ENCODE results near the gene N4BP2. TPM values are rescaled to one million over a fixed set of nuclear protein-coding genes. Genes with fewer than 3 reads are reported as not detected.

Gene N4BP2
- total RNA-seq, 1 donor from 2014 or later: 5.8 TPM

- DNase-seq (ENCODE audit: low read depth): no peak
- TF ChIP-seq, protein P1, sequence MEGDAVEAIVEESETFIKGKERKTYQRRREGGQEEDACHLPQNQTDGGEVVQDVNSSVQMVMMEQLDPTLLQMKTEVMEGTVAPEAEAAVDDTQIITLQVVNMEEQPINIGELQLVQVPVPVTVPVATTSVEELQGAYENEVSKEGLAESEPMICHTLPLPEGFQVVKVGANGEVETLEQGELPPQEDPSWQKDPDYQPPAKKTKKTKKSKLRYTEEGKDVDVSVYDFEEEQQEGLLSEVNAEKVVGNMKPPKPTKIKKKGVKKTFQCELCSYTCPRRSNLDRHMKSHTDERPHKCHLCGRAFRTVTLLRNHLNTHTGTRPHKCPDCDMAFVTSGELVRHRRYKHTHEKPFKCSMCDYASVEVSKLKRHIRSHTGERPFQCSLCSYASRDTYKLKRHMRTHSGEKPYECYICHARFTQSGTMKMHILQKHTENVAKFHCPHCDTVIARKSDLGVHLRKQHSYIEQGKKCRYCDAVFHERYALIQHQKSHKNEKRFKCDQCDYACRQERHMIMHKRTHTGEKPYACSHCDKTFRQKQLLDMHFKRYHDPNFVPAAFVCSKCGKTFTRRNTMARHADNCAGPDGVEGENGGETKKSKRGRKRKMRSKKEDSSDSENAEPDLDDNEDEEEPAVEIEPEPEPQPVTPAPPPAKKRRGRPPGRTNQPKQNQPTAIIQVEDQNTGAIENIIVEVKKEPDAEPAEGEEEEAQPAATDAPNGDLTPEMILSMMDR (conservative IDR thresholded peaks at IDR 0.05; ENCODE audit: low read depth, low read length): no peak
- no peak overlapping the region for H3K4me3 ChIP-seq (ENCODE audit: low read depth, low read length)
Measured at GRCh38 chr4:40040908-40041307, 15.7 kb upstream of the N4BP2 start.

GRCh38 chr4:40043786-40044185 lies 12.9 kb upstream of the N4BP2 start:
- no peak overlapping the region for H3K4me3 ChIP-seq (ENCODE audit: low read depth, low read length)
- TF ChIP-seq, protein P1 (conservative IDR thresholded peaks at IDR 0.05; ENCODE audit: low read depth, low read length): no peak
- DNase-seq (ENCODE audit: low read depth): no peak

GRCh38 chr4:40046311-40046980 lies 10.2 kb upstream of the N4BP2 start:
- TF ChIP-seq, protein P1 (conservative IDR thresholded peaks at IDR 0.05; ENCODE audit: low read depth, low read length): peak; percentile 18
- DNase-seq (ENCODE audit: low read depth): no peak
- H3K4me3 ChIP-seq (ENCODE audit: low read depth, low read length): no peak overlapping the region

GRCh38 chr4:40053161-40053560 lies 3.5 kb upstream of the N4BP2 start:
- no peak overlapping the region for H3K4me3 ChIP-seq (ENCODE audit: low read depth, low read length)
- DNase-seq (ENCODE audit: low read depth): no peak

DNA sequence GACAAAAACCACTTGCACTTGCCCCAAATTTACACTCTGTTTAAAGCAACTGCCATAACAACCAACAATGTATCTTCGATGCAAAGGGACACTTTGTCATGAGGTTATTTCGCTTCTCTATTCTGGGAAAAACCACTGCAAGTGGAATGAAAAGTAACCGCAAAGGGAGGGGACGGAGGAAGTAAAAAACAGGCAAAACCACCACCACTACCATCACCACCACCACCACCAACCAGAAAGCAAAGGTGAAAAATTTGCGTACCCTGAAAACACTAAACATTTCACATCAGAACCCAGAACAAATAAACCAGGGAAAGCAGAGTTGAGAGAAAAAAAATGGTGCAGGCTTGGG lies 1.2 kb upstream of the N4BP2 start:
- H3K4me3 ChIP-seq (ENCODE audit: low read depth, low read length): peak overlapping the region; percentile 65
- no peak for DNase-seq (ENCODE audit: low read depth)
- TF ChIP-seq, protein P1 (conservative IDR thresholded peaks at IDR 0.05; ENCODE audit: low read depth, low read length): no peak

More at GRCh38 chr4:40053161-40053560, 3.5 kb upstream of the N4BP2 start:
- TF ChIP-seq, protein P1 (conservative IDR thresholded peaks at IDR 0.05; ENCODE audit: low read depth, low read length): no peak

GRCh38 chr4:40055863-40056715 lies 561 bp upstream of the N4BP2 start:
- TF ChIP-seq, protein P1 (conservative IDR thresholded peaks at IDR 0.05; ENCODE audit: low read depth, low read length): no peak
- no peak for DNase-seq (ENCODE audit: low read depth)
- H3K4me3 ChIP-seq (ENCODE audit: low read depth, low read length): peak overlapping the region; percentile 65

All from epithelial cell of proximal tubule (primary cell).